ENCODE results near the gene CAPN9. TPM values are rescaled to one million over a fixed set of nuclear protein-coding genes. Genes with fewer than 3 reads are reported as not detected.

CAPN9 gene
- total RNA-seq, 2 experiments from 2014 or later = not detected

DNA sequence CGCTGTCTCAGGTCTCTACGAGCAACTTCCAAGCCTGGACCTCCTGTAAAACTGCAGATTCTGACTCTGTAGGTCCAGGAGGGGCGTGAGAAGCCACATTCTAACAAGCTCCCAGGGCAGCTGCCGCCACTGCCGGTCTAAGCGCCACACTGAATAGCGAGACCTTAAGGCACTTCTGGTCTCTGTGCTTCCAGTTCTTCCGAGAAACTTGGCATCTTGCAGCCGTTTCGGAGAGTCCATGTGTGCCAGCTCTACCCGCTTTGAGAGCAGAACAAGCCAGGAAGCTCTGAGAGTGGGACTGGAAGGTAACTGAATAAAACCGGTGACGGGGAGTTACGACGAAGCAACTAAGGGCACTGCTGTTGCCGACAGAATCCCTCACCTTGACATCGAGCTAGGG lies 45.8 kb upstream of the CAPN9 start:
- TF ChIP-seq, protein P1, sequence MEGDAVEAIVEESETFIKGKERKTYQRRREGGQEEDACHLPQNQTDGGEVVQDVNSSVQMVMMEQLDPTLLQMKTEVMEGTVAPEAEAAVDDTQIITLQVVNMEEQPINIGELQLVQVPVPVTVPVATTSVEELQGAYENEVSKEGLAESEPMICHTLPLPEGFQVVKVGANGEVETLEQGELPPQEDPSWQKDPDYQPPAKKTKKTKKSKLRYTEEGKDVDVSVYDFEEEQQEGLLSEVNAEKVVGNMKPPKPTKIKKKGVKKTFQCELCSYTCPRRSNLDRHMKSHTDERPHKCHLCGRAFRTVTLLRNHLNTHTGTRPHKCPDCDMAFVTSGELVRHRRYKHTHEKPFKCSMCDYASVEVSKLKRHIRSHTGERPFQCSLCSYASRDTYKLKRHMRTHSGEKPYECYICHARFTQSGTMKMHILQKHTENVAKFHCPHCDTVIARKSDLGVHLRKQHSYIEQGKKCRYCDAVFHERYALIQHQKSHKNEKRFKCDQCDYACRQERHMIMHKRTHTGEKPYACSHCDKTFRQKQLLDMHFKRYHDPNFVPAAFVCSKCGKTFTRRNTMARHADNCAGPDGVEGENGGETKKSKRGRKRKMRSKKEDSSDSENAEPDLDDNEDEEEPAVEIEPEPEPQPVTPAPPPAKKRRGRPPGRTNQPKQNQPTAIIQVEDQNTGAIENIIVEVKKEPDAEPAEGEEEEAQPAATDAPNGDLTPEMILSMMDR (IDR thresholded peaks at IDR 0.05) = no peak
- no peak overlapping the region for H3K4me3 Mint-ChIP-seq
- H3K27me3 Mint-ChIP-seq = peaks cover 2% of the 10 kb centered on the region
- DNase-seq (no peak), ATAC-seq (no peak)
- H3K27ac Mint-ChIP-seq = no peak overlapping the region
- H3K9me3 Mint-ChIP-seq = no peaks in the 10 kb centered on the region
- no peaks in the 10 kb centered on the region for H3K4me1 Mint-ChIP-seq (ENCODE audit: low read depth)
- intact Hi-C loops (cut with micrococcal nuclease) = no loop called here
- no peaks in the 10 kb centered on the region for H3K36me3 Mint-ChIP-seq (ENCODE audit: low read depth)
- ChIA-PET CTCF (no interaction called here), POLR2A (no interaction called here)

DNA sequence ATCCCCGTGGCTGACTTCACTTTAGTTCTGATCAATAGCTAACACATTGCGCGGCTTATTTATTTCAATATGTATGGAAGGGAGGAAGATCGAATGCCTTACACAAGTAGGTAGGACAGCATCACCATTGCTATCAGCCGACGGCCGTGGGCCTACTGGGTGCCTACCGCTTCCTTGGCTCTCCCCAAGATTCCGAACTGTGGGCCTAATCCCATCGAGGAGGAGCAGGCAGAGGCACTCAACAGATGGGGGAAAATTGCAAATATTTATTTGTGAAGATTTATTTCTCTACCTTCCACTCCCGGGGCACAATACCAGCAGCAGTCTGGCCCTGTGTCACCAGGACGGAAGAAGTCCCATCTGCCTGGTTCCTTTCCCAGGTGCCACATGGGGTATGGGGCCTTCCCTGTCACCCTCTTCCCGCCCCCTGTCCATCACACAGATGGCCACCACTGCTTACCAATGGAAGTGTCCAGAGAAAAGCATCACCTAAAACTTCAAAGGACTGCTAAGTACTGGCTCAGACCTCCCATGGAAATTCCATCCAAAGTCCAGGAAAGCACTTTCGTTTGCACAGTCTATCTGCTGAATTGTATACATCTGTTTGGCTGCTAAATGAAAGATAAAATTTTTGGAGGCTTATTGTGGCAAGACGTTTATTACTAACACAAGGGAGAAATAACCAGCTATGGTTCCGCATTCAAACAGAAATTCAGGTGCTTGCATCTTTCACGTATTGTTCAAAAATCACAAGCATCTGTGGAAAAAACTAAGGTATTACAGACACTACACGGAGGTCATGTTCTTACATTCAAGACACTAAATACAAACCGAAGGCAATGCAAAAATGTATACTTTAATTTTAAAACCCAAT lies 45.1 kb upstream of the CAPN9 start:
- Mint-ChIP-seq H3K36me3 (ENCODE audit: low read depth) (no peaks in the 10 kb centered on the region), H3K4me3 (no peak overlapping the region), H3K4me1 (ENCODE audit: low read depth) (no peaks in the 10 kb centered on the region), H3K9me3 (no peaks in the 10 kb centered on the region), H3K27ac (no peak overlapping the region), H3K27me3 (peaks cover 2% of the 10 kb centered on the region)
- ChIA-PET CTCF (no interaction called here), POLR2A (no interaction called here)
- ATAC-seq = no peak
- TF ChIP-seq, protein P1 (IDR thresholded peaks at IDR 0.05) = no peak
- no peak for DNase-seq
- intact Hi-C loops (cut with micrococcal nuclease) = no loop called here

DNA sequence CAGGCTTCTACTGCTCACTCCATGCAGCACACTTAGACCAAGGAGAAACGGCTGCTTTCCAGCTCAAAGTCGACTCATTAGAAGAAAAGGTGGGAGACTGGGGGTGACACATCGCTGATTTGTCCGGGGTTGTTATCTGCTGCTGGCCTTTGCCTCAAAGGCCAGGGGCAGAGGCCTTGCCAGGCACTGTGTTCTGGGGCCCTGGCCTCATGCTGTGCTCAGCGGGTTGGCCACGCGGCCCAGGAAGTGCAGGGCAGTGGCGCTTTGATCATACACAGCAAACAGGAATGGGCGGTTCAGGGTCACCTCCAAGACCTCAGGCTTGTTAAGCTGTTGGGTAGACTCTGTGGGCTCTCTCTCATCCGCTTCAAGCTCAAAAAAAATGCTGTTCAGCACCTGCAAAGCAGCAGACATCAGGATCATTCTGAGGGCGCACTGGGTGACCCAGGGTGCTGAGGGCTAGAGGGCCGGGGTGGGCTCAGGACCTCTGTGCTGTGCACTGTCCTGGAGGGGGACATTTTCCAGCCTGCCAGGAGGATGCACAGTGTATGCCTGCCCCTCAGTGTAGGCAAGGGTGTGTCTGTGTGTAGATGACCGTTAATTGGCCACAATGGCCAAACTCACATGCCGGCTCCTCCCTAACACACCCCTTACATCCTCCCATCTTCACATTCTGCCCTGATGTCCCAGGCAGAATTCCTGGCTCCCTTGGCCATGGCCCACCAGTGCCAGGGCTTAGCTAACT lies 44.1 kb upstream of the CAPN9 start:
- CTCF ChIA-PET = no interaction called here
- H3K27ac Mint-ChIP-seq = no peak overlapping the region
- ATAC-seq (no peak), DNase-seq (no peak)
- no peaks in the 10 kb centered on the region for H3K9me3 Mint-ChIP-seq
- H3K4me1 Mint-ChIP-seq (ENCODE audit: low read depth) = peaks cover 3% of the 10 kb centered on the region
- H3K4me3 Mint-ChIP-seq = no peak overlapping the region
- peaks cover 5% of the 10 kb centered on the region for H3K27me3 Mint-ChIP-seq
- POLR2A ChIA-PET = no interaction called here
- H3K36me3 Mint-ChIP-seq (ENCODE audit: low read depth) = no peaks in the 10 kb centered on the region
- intact Hi-C loops (cut with micrococcal nuclease) = no loop called here
- TF ChIP-seq, protein P1 (IDR thresholded peaks at IDR 0.05) = no peak

DNA sequence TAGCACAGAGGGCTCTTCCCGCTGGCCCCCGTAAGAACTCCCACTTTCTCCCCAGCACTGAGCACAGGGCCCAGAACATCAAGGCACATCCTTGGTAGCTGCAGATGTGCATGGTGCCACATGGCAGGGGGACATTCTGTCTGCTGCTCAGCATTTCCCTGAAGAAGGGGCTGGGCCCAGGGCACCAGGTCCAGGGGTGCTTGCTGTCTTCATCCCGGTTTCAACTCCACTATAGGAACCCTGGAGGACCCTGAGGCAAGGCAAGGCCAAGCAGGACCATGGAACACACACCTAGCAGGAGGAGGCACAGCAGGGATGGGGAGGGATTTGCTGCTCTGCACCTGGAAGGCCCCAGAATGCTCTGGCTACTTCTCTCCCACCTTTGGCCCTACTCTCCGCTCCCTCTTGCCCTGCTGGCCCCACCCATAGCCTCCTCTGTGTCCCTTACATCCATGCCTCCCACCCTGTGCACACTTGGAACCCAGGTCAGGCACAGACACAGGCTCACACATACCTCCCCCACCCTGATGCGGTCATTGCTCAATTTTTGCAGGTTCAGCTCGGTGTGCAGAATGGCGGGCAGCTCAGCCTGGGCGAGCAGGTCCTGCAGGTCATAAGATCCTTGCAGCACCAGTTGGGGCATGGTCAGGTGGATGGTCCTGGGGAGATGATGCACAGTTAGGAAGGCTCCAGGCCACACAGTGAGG lies 43.4 kb upstream of the CAPN9 start:
- H3K27ac Mint-ChIP-seq = no peak overlapping the region
- DNase-seq (no peak), ATAC-seq (no peak)
- H3K9me3 Mint-ChIP-seq = no peaks in the 10 kb centered on the region
- H3K4me3 Mint-ChIP-seq = no peak overlapping the region
- H3K4me1 Mint-ChIP-seq (ENCODE audit: low read depth) = peaks cover 3% of the 10 kb centered on the region
- no peaks in the 10 kb centered on the region for H3K36me3 Mint-ChIP-seq (ENCODE audit: low read depth)
- TF ChIP-seq, protein P1 (IDR thresholded peaks at IDR 0.05) = no peak
- peaks cover 5% of the 10 kb centered on the region for H3K27me3 Mint-ChIP-seq
- CTCF ChIA-PET = no interaction called here
- POLR2A ChIA-PET = no interaction called here
- intact Hi-C loops (cut with micrococcal nuclease) = no loop called here

Measured in activated CD8-positive, alpha-beta T cell treated with anti-CD3 and anti-CD28 coated beads for 36 hours (primary cell).